PC-9 (cell line): ENCODE measurements around the gene TAF9. TPM values are rescaled to one million over a fixed set of nuclear protein-coding genes. Genes with fewer than 3 reads are reported as not detected.
"Not testable (repeated sequence)": the region's sequence is repeated elsewhere in the genome, so short reads cannot be mapped to it uniquely, and the experiment has no call there.

Experiments used
- BruUV-seq: library from RNA; stranded (reverse); fragments of 400-500 nt; replicated peaks from 2 replicates; lab custom pipeline; 2021; lab: Mats Ljungman, UMichigan
- CTCF ChIA-PET: fragments of 300-600 bp; sonication (Branson Sonifier 250); formaldehyde crosslinking; loops from one replicate; lab custom pipeline; 2022; ENCODE audit warnings: antibody characterized with exemption; lab: Charles Lee
- POLR2A ChIA-PET: fragments of 300-600 bp; sonication (Branson Sonifier 250); formaldehyde crosslinking; loops from one replicate; lab custom pipeline; 2022; ENCODE audit warnings: antibody characterized with exemption; ENCODE audit not compliant: unreplicated experiment; lab: Charles Lee
- DNase-seq, 2 experiments: peaks; one replicate each; pipeline versions ENCODE4 v3.0.0 to v3.0.0-alpha.2; 2015 to 2022; ENCODE audit warnings: mixed read lengths in 1 of 2
- H2AFZ ChIP-seq: fragments of 200-600 bp; sonication (generic); 2 replicates; pipeline ENCODE4 v1.8.1; 2017; ENCODE audit warnings: antibody characterized with exemption
- H3F3A ChIP-seq: fragments of 200-600 bp; sonication (generic); 2 replicates; pipeline ENCODE4 v1.8.1; 2017; ENCODE audit warnings: antibody characterized with exemption, mild to moderate bottlenecking, low read depth; ENCODE audit not compliant: insufficient read depth
- H3K27ac ChIP-seq: fragments of 200-600 bp; sonication (generic); 2 replicates; pipeline ENCODE4 v1.6.1; 2016; ENCODE audit warnings: mixed run types
- H3K27me3 ChIP-seq: fragments of 200-600 bp; sonication (generic); 2 replicates; pipeline ENCODE4 v1.6.1; 2016; ENCODE audit warnings: low read depth, mixed run types; ENCODE audit not compliant: insufficient read depth
- H3K36me3 ChIP-seq: fragments of 200-600 bp; sonication (generic); 2 replicates; pipeline ENCODE4 v1.6.1; 2016; ENCODE audit warnings: low read depth, mixed run types
- H3K4me1 ChIP-seq: fragments of 200-600 bp; sonication (generic); replicated peaks from 2 replicates; pipeline ENCODE4 v1.6.1; 2016; ENCODE audit warnings: mixed run types; ENCODE audit not compliant: insufficient read depth
- H3K4me2 ChIP-seq: fragments of 200-600 bp; sonication (generic); 2 replicates; pipeline ENCODE4 v1.6.1; 2017; ENCODE audit warnings: mixed run types
- H3K4me3 ChIP-seq: fragments of 200-600 bp; sonication (generic); 2 replicates; pipeline ENCODE4 v1.6.1; 2016; ENCODE audit warnings: mixed run types
- H3K79me2 ChIP-seq: fragments of 200-600 bp; sonication (generic); 2 replicates; pipeline ENCODE4 v1.6.1; 2017; ENCODE audit warnings: low read depth, mixed run types
- H3K9me2 ChIP-seq: fragments of 200-600 bp; sonication (generic); 2 replicates; pipeline ENCODE4 v1.8.1; 2017; ENCODE audit warnings: mild to moderate bottlenecking; ENCODE audit not compliant: insufficient read depth
- H3K9me3 ChIP-seq: fragments of 200-600 bp; sonication (generic); 2 replicates; pipeline ENCODE4 v1.8.1; 2016; ENCODE audit warnings: low read depth; ENCODE audit not compliant: insufficient read depth
- H4K20me1 ChIP-seq: fragments of 200-600 bp; sonication (generic); 2 replicates; pipeline ENCODE4 v1.8.1; 2017; ENCODE audit not compliant: insufficient read depth
- EZH2 ChIP-seq: fragments of 200-600 bp; sonication (generic); IDR thresholded peaks from 2 replicates; pipeline ENCODE4 v1.8.0; 2017; ENCODE audit warnings: antibody characterized with exemption, low read depth
- intact Hi-C: fragments of 100-400 bp; cut with micrococcal nuclease; formaldehyde crosslinking; loops from one replicate; pipeline ENCODE4 v1.10.0; 2022; ENCODE audit not compliant: unreplicated experiment
- total RNA-seq: library from RNA; stranded (reverse); gene quantifications from 2 replicates; pipeline ENCODE4 v1.2.3, GENCODE V29; 2021
- TF ChIP-seq, protein P1 (sequence below): fragments of 200-600 bp; sonication (generic); conservative IDR thresholded peaks from 2 replicates; pipeline ENCODE4 v1.6.1; 2017; ENCODE audit warnings: mixed run types, antibody characterized with exemption, mild to moderate bottlenecking, moderate library complexity

The TAF9 gene
- total RNA-seq, 1 experiment from 2014 or later, result 50.8 TPM

- Histone ChIP-seq H3K9me3 (no peaks in the 10 kb centered on the region), H3K9me2 (no peaks in the 10 kb centered on the region), H3K27ac (no peak overlapping the region), H2AFZ (no peak overlapping the region), H4K20me1 (no peaks in the 10 kb centered on the region), H3K4me2 (0 out of 2 replicates have a peak overlapping the region, but pooled peaks have one; percentile 20), H3K4me3 (no peak overlapping the region), H3K4me1 (peaks cover 26% of the 10 kb centered on the region), H3K79me2 (peaks cover 10% of the 10 kb centered on the region; the same call in 1 of the 2 replicates), H3F3A (peaks cover 34% of the 10 kb centered on the region), H3K27me3 (no peaks in the 10 kb centered on the region), H3K36me3 (no peaks in the 10 kb centered on the region)
- intact Hi-C loops, result loop anchor here (10.0 kb wide), 2 partner anchors 91 to 291 kb away; no protein-coding TSS in a partner anchor
- peak in 1 of 2 experiments; percentile 59 for DNase-seq
- CTCF ChIA-PET, result interaction anchor here (0.5 to 1.1 kb wide), 6 partner anchors 12 to 1372 kb away, joined by 3 to 13 read pairs (median 6); no protein-coding TSS in a partner anchor
- POLR2A ChIA-PET, result no interaction called here
- no peak for TF ChIP-seq EZH2
- TF ChIP-seq, protein P1, sequence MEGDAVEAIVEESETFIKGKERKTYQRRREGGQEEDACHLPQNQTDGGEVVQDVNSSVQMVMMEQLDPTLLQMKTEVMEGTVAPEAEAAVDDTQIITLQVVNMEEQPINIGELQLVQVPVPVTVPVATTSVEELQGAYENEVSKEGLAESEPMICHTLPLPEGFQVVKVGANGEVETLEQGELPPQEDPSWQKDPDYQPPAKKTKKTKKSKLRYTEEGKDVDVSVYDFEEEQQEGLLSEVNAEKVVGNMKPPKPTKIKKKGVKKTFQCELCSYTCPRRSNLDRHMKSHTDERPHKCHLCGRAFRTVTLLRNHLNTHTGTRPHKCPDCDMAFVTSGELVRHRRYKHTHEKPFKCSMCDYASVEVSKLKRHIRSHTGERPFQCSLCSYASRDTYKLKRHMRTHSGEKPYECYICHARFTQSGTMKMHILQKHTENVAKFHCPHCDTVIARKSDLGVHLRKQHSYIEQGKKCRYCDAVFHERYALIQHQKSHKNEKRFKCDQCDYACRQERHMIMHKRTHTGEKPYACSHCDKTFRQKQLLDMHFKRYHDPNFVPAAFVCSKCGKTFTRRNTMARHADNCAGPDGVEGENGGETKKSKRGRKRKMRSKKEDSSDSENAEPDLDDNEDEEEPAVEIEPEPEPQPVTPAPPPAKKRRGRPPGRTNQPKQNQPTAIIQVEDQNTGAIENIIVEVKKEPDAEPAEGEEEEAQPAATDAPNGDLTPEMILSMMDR, result no peak
- BruUV-seq, result no TSS peak
These were observed 33.9 kb downstream of the TAF9 start for GRCh38 chr5:69335341-69335935.

- H3K27ac ChIP-seq, result no peak overlapping the region
- no peak overlapping the region for H3K4me3 ChIP-seq
- H3K9me3 ChIP-seq, result no peaks in the 10 kb centered on the region
- peaks cover 32% of the 10 kb centered on the region for H3K4me1 ChIP-seq
- peaks cover 10% of the 10 kb centered on the region; the same call in 1 of the 2 replicates for H3K79me2 ChIP-seq
- TF ChIP-seq, protein P1, result peak; percentile 67
- no peak for TF ChIP-seq EZH2
- no peaks in the 10 kb centered on the region for H4K20me1 ChIP-seq
- peak; percentile 53 to 81 for DNase-seq
- H3K27me3 ChIP-seq, result no peaks in the 10 kb centered on the region
- intact Hi-C loops, result loop anchor here (5.0 to 10.0 kb wide), 4 partner anchors 32 to 290 kb away; partner anchors contain the start of genes AK6, RAD17, SLC30A5 and TAF9
- peaks cover 40% of the 10 kb centered on the region for H3F3A ChIP-seq
- ChIA-PET POLR2A (no interaction called here), CTCF (interaction anchor here (0.5 to 1.1 kb wide), 7 partner anchors 13 to 1371 kb away, joined by 3 to 13 read pairs (median 5); no protein-coding TSS in a partner anchor)
- H3K4me2 ChIP-seq, result 0 out of 2 replicates have a peak overlapping the region, but pooled peaks have one; percentile 20
- no peaks in the 10 kb centered on the region for H3K9me2 ChIP-seq
- H3K36me3 ChIP-seq, result no peaks in the 10 kb centered on the region
- no peak overlapping the region for H2AFZ ChIP-seq
- BruUV-seq, result no TSS peak
These were observed 34.5 kb downstream of the TAF9 start for GRCh38 chr5:69334793-69335268.

DNA sequence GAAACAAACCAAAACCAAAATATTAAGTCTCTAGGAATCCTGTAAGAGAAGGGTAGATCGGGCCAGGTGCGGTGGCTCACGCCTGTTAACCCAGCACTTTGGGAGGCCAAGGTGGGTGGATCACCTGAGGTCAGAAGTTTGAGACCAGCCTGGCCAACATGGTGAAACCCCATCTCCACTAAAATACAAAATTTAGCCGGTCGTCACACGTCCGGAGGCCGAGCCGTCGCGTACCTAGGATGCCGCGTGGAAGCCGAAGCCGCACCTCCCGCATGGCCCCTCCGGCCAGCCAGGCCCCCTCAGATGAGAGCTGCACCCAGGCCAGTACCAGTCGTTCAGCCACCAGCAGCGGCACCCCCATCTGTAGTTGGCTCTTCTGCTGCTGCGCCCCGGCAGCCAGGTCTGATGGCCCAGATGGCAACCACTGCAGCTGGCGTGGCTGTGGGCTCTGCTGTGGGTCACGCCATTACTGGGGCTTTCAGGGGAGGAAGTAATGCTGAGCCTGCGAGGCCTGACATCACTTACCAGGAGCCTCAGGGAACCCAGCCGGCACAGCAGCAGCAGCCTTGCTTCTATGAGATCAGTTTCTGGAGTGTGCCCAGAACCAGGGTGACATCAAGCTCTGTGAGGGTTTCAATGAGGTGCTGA is 35.5 kb downstream of the TAF9 start:
- H3K27me3 ChIP-seq, BruUV-seq, H3K27ac ChIP-seq, DNase-seq, H3K9me2 ChIP-seq, H3K9me3 ChIP-seq, H3K36me3 ChIP-seq, H2AFZ ChIP-seq, H4K20me1 ChIP-seq: not testable (repeated sequence)
- Histone ChIP-seq H3K4me1 (peaks cover 35% of the 10 kb centered on the region), H3K79me2 (peaks cover 10% of the 10 kb centered on the region; the same call in 1 of the 2 replicates), H3K4me2 (peak overlapping the region; percentile 96), H3F3A (peaks cover 46% of the 10 kb centered on the region), H3K4me3 (peak overlapping the region; percentile 66; the same call in 1 of the 2 replicates)
- ChIA-PET CTCF (interaction anchor here (0.8 kb wide), 1 partner anchor 166 kb away, joined by 3 read pairs; no protein-coding TSS in a partner anchor), POLR2A (interaction anchor here (0.7 kb wide), 1 partner anchor 245 kb away, joined by 3 read pairs; no protein-coding TSS in a partner anchor)
- intact Hi-C loops, result loop anchor here (5.0 to 10.0 kb wide), 4 partner anchors 34 to 289 kb away; partner anchors contain the start of genes AK6, RAD17, SLC30A5 and TAF9
